ENCODE results near the gene ARPC5L.
A peak's percentile ranks its signal among the peaks of the same experiment; 100 is the strongest.

The ARPC5L gene

DNA sequence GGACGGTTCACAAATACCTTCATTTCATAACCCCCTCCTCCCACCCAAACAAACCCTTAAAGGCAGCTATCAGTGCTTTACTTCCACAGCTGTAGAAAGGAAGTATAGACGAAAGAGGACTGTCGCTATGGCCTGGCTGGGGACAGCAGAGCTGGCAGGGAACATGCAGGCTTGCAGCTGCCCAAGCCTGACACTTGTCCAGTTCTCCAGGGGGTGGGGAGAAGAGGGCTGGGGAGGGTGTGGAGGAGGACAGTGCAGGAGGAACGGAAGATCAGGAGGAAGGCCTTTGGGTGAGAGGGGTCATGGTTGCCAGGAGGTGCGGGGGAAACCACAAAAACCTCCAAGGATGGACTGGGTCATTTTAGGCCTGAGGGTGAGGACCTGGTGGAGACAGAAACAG, 25.9 kb downstream of the ARPC5L start:
- in situ Hi-C loops (cut with HindIII; ENCODE audit: low sequenced_read_pairs) = no loop called here
- no peak for DNase-seq (ENCODE audit: low read depth, low spot score)
- no peak overlapping the region for H3K4me3 ChIP-seq (ENCODE audit: low read depth, low read length)
- TF ChIP-seq, protein P1, sequence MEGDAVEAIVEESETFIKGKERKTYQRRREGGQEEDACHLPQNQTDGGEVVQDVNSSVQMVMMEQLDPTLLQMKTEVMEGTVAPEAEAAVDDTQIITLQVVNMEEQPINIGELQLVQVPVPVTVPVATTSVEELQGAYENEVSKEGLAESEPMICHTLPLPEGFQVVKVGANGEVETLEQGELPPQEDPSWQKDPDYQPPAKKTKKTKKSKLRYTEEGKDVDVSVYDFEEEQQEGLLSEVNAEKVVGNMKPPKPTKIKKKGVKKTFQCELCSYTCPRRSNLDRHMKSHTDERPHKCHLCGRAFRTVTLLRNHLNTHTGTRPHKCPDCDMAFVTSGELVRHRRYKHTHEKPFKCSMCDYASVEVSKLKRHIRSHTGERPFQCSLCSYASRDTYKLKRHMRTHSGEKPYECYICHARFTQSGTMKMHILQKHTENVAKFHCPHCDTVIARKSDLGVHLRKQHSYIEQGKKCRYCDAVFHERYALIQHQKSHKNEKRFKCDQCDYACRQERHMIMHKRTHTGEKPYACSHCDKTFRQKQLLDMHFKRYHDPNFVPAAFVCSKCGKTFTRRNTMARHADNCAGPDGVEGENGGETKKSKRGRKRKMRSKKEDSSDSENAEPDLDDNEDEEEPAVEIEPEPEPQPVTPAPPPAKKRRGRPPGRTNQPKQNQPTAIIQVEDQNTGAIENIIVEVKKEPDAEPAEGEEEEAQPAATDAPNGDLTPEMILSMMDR (IDR thresholded peaks at IDR 0.05; ENCODE audit: low read depth, low read length) = no peak

DNA sequence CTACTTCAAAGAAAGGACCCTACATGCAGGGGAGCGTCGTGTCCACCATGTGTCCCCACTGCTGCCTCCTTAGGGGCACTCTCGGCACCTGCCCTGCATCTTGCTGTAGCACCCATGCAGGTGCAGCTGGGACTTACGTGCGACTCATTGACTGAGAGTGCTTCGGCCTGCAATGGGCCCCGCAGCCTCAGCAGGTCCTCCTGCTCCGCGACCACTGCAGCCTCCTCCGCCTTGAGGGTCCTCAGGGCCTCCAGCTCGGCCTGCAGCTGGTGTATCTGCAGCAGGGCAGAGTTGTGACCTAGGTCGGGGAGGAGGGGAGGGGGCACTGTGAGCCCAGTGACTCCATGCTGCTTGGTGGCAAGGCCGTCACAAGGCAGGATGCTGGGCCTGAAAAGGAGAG, 27.1 kb downstream of the ARPC5L start:
- DNase-seq (ENCODE audit: low read depth, low spot score) = no peak
- TF ChIP-seq, protein P1 (IDR thresholded peaks at IDR 0.05; ENCODE audit: low read depth, low read length) = no peak
- in situ Hi-C loops (cut with HindIII; ENCODE audit: low sequenced_read_pairs) = no loop called here
- H3K4me3 ChIP-seq (ENCODE audit: low read depth, low read length) = no peak overlapping the region

DNA sequence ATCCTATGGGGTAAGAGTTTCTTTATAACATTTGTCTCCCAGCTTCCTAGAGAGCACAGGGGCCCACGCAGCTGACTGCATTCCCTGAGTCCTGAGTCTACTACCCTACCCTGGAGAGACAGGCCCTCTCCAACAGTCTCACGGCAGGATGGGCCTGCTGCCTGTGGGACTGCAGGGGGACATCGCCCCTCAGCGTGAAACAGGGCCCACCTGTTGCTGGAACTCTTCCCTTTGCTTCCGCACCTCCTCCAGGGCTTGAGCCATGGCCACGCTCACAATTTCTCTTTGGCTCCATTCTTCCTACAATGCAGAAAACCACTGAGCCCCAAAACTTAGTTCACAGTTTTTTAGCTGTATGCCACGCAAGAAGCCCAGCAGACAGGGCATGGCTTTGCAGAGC, 28.2 kb downstream of the ARPC5L start:
- TF ChIP-seq, protein P1 (IDR thresholded peaks at IDR 0.05; ENCODE audit: low read depth, low read length) = no peak
- in situ Hi-C loops (cut with HindIII; ENCODE audit: low sequenced_read_pairs) = no loop called here
- no peak for DNase-seq (ENCODE audit: low read depth, low spot score)
- no peak overlapping the region for H3K4me3 ChIP-seq (ENCODE audit: low read depth, low read length)

DNA sequence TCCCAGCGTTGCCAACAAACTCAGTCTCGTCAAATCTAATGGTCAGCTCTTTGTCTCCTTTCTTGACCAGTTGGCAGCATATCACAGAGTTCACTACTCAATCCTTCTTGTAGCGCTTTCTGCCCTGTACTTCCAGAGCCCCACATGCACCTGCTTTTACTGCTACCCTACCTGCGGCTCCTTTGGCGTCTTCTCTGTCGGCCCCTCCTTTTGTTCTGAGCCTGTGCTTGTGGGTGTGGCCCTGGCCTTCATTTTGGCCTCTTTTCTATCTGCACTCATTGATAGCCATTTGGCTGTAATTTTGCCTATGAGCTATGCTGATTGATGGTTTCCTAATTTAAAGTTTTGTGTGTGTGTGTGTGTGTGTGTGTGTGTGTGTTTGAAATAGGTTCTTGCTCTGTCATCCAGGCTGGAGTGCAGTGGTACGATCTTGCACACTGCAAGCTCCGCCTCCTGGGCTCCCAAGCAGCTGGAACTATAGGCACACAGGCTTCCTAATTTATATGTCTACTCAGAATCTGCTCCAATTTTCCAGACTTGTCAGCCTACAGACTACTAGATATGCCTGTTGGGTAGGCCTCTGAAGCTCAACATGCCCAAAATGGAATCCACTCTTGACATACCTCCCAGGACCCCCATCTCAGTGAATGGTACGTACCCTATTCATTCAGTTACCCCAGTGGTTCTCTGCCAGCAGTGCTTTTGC, 32.3 kb downstream of the ARPC5L start:
- TF ChIP-seq, protein P1 (IDR thresholded peaks at IDR 0.05; ENCODE audit: low read depth, low read length) = no peak
- in situ Hi-C loops (cut with HindIII; ENCODE audit: low sequenced_read_pairs) = no loop called here
- H3K4me3 ChIP-seq (ENCODE audit: low read depth, low read length) = no peak overlapping the region
- no peak for DNase-seq (ENCODE audit: low read depth, low spot score)

DNA sequence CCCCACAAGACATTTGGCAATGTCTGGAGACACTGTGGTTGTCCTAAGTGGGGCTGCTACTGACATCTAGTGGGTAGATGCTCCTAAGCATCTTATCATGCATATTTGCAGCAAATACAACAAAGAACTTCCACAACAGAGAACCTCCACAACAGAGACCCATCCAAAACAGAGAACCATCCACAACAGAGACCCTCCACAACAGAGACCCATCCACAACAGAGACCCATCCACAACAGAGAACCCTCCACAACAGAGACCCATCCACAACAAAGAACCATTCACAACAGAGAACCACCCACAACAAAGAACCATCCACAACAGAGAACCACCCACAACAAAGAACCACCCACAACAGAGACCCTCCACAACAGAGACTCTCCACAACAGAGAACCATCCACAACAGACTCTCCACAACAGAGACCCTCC, 32.8 kb downstream of the ARPC5L start:
- no peak overlapping the region for H3K4me3 ChIP-seq (ENCODE audit: low read depth, low read length)
- DNase-seq (ENCODE audit: low read depth, low spot score) = peak; percentile 52
- TF ChIP-seq, protein P1 (IDR thresholded peaks at IDR 0.05; ENCODE audit: low read depth, low read length) = peak; percentile 73
- in situ Hi-C loops (cut with HindIII; ENCODE audit: low sequenced_read_pairs) = no loop called here

DNA sequence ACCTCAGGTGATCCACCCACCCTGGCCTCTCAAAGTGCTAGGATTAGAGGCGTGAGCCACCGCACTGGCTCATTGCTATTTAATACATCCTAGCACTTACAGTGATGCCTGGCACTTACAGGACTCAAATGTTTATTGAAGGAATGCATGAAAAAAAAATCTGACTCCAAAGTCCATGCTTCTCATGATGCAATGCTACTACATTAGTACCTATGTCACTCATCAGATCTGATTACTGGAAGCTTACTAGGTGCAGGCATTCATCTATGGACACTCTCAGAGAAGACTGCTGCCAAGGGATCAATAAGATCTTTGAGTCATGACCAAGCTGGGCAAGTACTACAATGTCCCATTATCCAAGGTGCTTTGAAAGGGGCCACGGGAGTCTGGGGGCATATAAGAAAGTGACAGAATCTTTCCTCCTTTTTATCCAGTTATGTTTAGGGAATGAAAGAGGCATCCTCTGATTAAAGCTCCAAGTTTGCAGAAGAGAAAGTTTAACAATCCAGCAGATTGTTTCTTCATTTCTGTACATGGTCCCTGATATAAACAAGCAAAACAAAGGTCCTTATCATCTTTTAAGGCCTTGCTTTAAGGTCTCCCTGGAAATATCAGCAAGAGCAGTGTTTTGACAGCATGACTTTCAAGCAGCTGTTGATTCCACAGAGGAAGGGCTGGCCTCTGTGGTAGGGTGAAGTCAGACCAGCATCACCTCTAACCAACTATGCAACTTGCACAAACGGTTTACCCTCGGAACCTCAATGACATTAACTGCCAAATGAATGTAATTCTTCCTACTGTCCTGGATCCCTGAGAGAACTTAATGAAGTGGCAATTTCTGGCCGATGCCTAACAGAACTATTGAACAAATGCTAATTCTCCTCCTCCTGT, 35.9 kb downstream of the ARPC5L start:
- H3K4me3 ChIP-seq (ENCODE audit: low read depth, low read length) = no peak overlapping the region
- TF ChIP-seq, protein P1 (IDR thresholded peaks at IDR 0.05; ENCODE audit: low read depth, low read length) = no peak
- DNase-seq (ENCODE audit: low read depth, low spot score) = no peak
- in situ Hi-C loops (cut with HindIII; ENCODE audit: low sequenced_read_pairs) = no loop called here

Measured in astrocyte of the spinal cord (primary cell).